ENCODE data around the gene SPACA4.

Gene SPACA4

GRCh38 chr19:48603449-48603848 is 3.1 kb upstream of the SPACA4 start:
- Mint-ChIP-seq H3K9me3 (no peaks in the 10 kb centered on the region), H3K27me3 (peaks cover 6% of the 10 kb centered on the region)

DNA sequence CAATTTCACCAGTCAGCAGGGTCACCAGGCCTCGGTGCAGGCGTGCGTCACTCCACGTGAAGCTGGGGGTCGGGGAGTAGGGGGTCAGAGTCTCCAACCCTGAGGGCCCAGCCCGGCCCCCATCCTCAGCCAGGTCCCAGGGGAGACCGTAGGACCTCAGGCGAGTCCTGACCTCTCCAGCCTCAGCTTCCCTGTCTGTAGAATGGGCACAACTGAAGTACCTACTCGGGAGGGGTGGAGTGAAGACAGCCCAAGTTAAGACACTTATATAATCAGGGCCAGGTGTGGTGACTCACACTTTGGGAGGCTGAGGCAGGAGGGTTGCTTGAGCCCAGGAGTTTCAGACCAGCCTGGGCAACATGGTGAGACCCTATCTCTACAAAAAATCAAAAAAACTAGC is 2.7 kb upstream of the SPACA4 start:
- no peak for DNase-seq (ENCODE audit: low spot score in 2 of 2)
- ATAC-seq (replicated peaks; ENCODE audit: extremely low read depth, poor library complexity, severe bottlenecking): no peak
- no peak overlapping the region for H3K4me3 Mint-ChIP-seq
- peaks cover 1% of the 10 kb centered on the region for H3K36me3 Mint-ChIP-seq (ENCODE audit: insufficient read depth)
- H3K9me3 Mint-ChIP-seq: no peaks in the 10 kb centered on the region
- no peak overlapping the region for H3K27ac Mint-ChIP-seq (ENCODE audit: low read depth)
- H3K4me1 Mint-ChIP-seq: peaks cover 3% of the 10 kb centered on the region
- peaks cover 2% of the 10 kb centered on the region for H3K27me3 Mint-ChIP-seq

More at GRCh38 chr19:48603449-48603848, 3.1 kb upstream of the SPACA4 start:
- no peak overlapping the region for H3K4me3 Mint-ChIP-seq
- DNase-seq (ENCODE audit: low spot score in 2 of 2) (no peak), ATAC-seq (replicated peaks; ENCODE audit: extremely low read depth, poor library complexity, severe bottlenecking) (no peak)
- H3K27ac Mint-ChIP-seq (ENCODE audit: low read depth): no peak overlapping the region
- no peaks in the 10 kb centered on the region for H3K4me1 Mint-ChIP-seq
- peaks cover 1% of the 10 kb centered on the region for H3K36me3 Mint-ChIP-seq (ENCODE audit: insufficient read depth)

DNA sequence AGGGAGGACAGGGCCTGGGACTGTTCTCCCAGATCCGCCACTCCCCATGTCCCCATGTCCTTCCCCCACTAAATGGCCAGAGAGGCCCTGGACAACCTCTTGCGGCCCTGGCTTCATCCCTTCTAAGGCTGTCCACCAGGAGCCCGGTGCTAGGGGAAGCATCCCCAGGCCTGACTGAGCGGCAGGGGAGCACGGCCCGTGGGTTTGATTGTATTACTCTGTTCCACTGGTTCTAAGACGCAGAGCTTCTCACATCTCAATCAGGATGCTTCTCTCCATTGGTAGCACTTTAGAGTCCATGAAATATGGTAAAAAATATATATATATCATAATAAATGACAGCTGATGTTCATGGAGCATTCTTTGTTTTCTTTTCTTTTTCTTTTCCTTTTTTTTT is 815 bp downstream of the SPACA4 start:
- no peak for DNase-seq (ENCODE audit: low spot score in 2 of 2)
- Mint-ChIP-seq H3K27me3 (no peaks in the 10 kb centered on the region), H3K36me3 (ENCODE audit: insufficient read depth) (peaks cover 1% of the 10 kb centered on the region), H3K4me1 (peaks cover 5% of the 10 kb centered on the region), H3K27ac (ENCODE audit: low read depth) (no peak overlapping the region), H3K4me3 (no peak overlapping the region), H3K9me3 (no peaks in the 10 kb centered on the region)
- no peak for ATAC-seq (replicated peaks; ENCODE audit: extremely low read depth, poor library complexity, severe bottlenecking)

DNA sequence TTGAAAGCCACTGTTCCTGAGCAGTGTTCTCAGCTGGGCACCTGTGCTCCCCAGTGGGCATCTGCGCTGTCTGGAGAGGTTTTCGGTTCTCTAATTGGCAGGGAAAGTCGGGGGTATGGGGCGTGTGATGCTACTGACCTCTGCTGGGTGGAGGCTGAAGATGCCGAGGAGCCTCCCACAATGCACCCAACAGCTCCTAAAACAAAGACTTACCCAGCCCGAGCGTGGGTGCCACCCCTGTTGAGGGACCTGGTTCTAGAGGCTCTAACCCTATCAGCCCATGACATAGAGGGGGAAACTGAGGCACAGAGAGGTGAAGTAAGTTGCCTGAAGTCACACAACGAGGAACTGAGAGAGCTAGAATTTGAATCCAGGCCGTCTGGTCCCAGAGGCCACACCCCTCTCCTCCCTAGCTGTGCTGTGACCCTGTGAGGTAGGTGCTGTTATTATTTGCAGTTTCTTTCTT is 2.3 kb downstream of the SPACA4 start:
- no peaks in the 10 kb centered on the region for H3K27me3 Mint-ChIP-seq
- peaks cover 8% of the 10 kb centered on the region for H3K4me1 Mint-ChIP-seq
- H3K9me3 Mint-ChIP-seq: no peaks in the 10 kb centered on the region
- ATAC-seq (replicated peaks; ENCODE audit: extremely low read depth, poor library complexity, severe bottlenecking) (peak; percentile 81), DNase-seq (ENCODE audit: low spot score in 2 of 2) (peak in 1 of 2 donors; percentile 34)
- H3K4me3 Mint-ChIP-seq: no peak overlapping the region
- peaks cover 3% of the 10 kb centered on the region for H3K36me3 Mint-ChIP-seq (ENCODE audit: insufficient read depth)
- H3K27ac Mint-ChIP-seq (ENCODE audit: low read depth): peak overlapping the region; percentile 71

GRCh38 chr19:48609571-48610108 is 3.1 kb downstream of the SPACA4 start:
- H3K36me3 Mint-ChIP-seq (ENCODE audit: insufficient read depth): peaks cover 3% of the 10 kb centered on the region
- no peak for DNase-seq (ENCODE audit: low spot score in 2 of 2)

DNA sequence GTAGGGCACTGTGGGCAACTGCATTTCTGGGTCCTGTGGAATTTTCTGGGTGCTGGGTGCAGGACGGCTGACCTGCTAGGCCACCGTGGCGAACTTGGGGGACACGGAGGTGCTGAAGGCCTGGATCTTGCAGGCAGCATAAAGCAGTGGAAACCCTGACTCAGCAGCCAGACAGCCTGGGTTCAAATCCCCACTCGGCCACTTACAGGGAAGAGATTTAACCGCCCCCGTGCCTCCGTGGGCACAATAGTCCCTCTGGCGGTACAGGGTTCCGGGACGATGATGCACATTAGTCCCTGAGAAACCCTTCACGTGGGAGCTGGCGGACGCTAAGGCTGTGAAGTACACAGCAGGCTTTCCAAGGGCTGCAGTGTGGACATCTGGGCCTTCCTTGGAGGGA is 5.3 kb downstream of the SPACA4 start:
- peaks cover 21% of the 10 kb centered on the region for H3K4me1 Mint-ChIP-seq
- H3K27ac Mint-ChIP-seq (ENCODE audit: low read depth): peak overlapping the region; percentile 57
- no peaks in the 10 kb centered on the region for H3K27me3 Mint-ChIP-seq
- DNase-seq (ENCODE audit: low spot score in 2 of 2): no peak
- no peaks in the 10 kb centered on the region for H3K9me3 Mint-ChIP-seq
- no peak for ATAC-seq (replicated peaks; ENCODE audit: extremely low read depth, poor library complexity, severe bottlenecking)
- H3K4me3 Mint-ChIP-seq: no peak overlapping the region
- peaks cover 10% of the 10 kb centered on the region for H3K36me3 Mint-ChIP-seq (ENCODE audit: insufficient read depth)

More at GRCh38 chr19:48609571-48610108, 3.1 kb downstream of the SPACA4 start:
- no peaks in the 10 kb centered on the region for H3K9me3 Mint-ChIP-seq
- H3K27ac Mint-ChIP-seq (ENCODE audit: low read depth): no peak overlapping the region
- no peaks in the 10 kb centered on the region for H3K27me3 Mint-ChIP-seq
- ATAC-seq (replicated peaks; ENCODE audit: extremely low read depth, poor library complexity, severe bottlenecking): no peak
- H3K4me1 Mint-ChIP-seq: peaks cover 12% of the 10 kb centered on the region
- no peak overlapping the region for H3K4me3 Mint-ChIP-seq

GRCh38 chr19:48613024-48613851 is 6.7 kb downstream of the SPACA4 start:
- peaks cover 33% of the 10 kb centered on the region for H3K4me1 Mint-ChIP-seq
- DNase-seq (ENCODE audit: low spot score in 2 of 2) (no peak), ATAC-seq (replicated peaks; ENCODE audit: extremely low read depth, poor library complexity, severe bottlenecking) (no peak)
- H3K27ac Mint-ChIP-seq (ENCODE audit: low read depth): peak overlapping the region; percentile 91
- no peaks in the 10 kb centered on the region for H3K9me3 Mint-ChIP-seq
- peaks cover 14% of the 10 kb centered on the region for H3K36me3 Mint-ChIP-seq (ENCODE audit: insufficient read depth)
- no peaks in the 10 kb centered on the region for H3K27me3 Mint-ChIP-seq
- H3K4me3 Mint-ChIP-seq: no peak overlapping the region

- H3K4me1 Mint-ChIP-seq: peaks cover 36% of the 10 kb centered on the region
- no peak overlapping the region for H3K4me3 Mint-ChIP-seq
- DNase-seq (ENCODE audit: low spot score in 2 of 2) (no peak), ATAC-seq (replicated peaks; ENCODE audit: extremely low read depth, poor library complexity, severe bottlenecking) (no peak)
- peak overlapping the region; percentile 91 for H3K27ac Mint-ChIP-seq (ENCODE audit: low read depth)
- H3K27me3 Mint-ChIP-seq: no peaks in the 10 kb centered on the region
- H3K36me3 Mint-ChIP-seq (ENCODE audit: insufficient read depth): peaks cover 19% of the 10 kb centered on the region
- H3K9me3 Mint-ChIP-seq: no peaks in the 10 kb centered on the region
Observed at GRCh38 chr19:48613852-48614435, 7.4 kb downstream of the SPACA4 start.

- ATAC-seq (replicated peaks; ENCODE audit: extremely low read depth, poor library complexity, severe bottlenecking): no peak
- no peaks in the 10 kb centered on the region for H3K27me3 Mint-ChIP-seq
- no peak for DNase-seq (ENCODE audit: low spot score in 2 of 2)
- H3K4me1 Mint-ChIP-seq: peaks cover 38% of the 10 kb centered on the region
- peak within 1 kb of the TSS; percentile 91 for H3K27ac Mint-ChIP-seq (ENCODE audit: low read depth)
- H3K9me3 Mint-ChIP-seq: no peaks in the 10 kb centered on the region
- H3K4me3 Mint-ChIP-seq: peak within 1 kb of the TSS; percentile 18
- H3K36me3 Mint-ChIP-seq (ENCODE audit: insufficient read depth): peaks cover 25% of the 10 kb centered on the region
Observed at GRCh38 chr19:48614436-48615230, 8.1 kb downstream of the SPACA4 start, which contains the start of gene FAM83E. TSS of gene FAM83E (minus strand) at chr19:48615076. CDS start at chr19:48613372, 1,704 bp downstream.

DNA sequence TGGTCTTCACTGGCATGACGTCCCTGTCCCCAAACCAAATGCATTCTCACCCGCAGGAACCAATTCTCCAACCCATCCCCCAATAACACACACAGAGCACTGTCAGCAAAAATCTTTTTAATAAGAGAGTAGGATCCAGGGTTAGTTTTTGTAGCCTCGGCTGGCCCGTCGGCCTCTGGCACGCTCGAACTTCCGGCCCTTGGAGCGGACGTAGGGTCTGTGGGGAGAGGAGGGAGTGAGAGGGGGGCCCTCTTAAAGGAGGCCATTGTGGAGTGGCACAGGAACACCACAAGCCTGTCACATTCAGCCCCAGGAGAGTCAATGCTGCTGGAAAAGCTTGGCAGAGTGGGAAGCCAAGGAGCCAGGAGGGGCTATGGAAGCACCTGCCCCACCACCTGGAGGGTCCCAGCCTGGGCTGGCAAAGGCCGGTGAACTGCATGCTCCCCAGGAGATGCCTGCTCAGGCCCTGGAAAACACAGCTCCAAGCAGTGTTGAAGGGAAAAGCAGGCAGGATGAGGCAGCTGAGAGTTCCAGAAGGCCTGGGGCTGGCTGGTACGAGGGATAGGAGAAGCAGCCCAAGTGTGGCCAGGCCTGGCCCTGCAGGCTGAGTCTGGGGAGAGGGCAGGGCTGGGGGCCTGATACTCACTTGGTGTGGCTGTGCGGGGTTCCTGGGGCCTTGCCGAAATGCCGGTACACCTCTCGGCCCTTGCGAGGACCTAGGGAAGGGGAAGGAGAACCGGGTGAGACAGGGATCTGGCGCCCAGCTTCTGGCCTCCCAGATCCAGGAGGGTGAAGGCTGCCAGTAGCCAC is 8.9 kb downstream of the SPACA4 start:
- peaks cover 45% of the 10 kb centered on the region for H3K4me1 Mint-ChIP-seq
- H3K27me3 Mint-ChIP-seq: no peaks in the 10 kb centered on the region
- H3K27ac Mint-ChIP-seq (ENCODE audit: low read depth): no peak overlapping the region
- ATAC-seq (replicated peaks; ENCODE audit: extremely low read depth, poor library complexity, severe bottlenecking): no peak
- DNase-seq (ENCODE audit: low spot score in 2 of 2): no peak
- H3K36me3 Mint-ChIP-seq (ENCODE audit: insufficient read depth): peaks cover 27% of the 10 kb centered on the region
- peak overlapping the region; percentile 18 for H3K4me3 Mint-ChIP-seq
- H3K9me3 Mint-ChIP-seq: no peaks in the 10 kb centered on the region

GRCh38 chr19:48616041-48616436 is 9.5 kb downstream of the SPACA4 start:
- ATAC-seq (replicated peaks; ENCODE audit: extremely low read depth, poor library complexity, severe bottlenecking): no peak
- no peak for DNase-seq (ENCODE audit: low spot score in 2 of 2)
- peak overlapping the region; percentile 93 for H3K4me3 Mint-ChIP-seq
- H3K36me3 Mint-ChIP-seq (ENCODE audit: insufficient read depth): peaks cover 28% of the 10 kb centered on the region
- peaks cover 45% of the 10 kb centered on the region for H3K4me1 Mint-ChIP-seq
- no peaks in the 10 kb centered on the region for H3K9me3 Mint-ChIP-seq
- H3K27ac Mint-ChIP-seq (ENCODE audit: low read depth): peak overlapping the region; percentile 88
- H3K27me3 Mint-ChIP-seq: no peaks in the 10 kb centered on the region
